Erythroblast (primary cell): ENCODE results near the gene DYNLT5.

Experiments used
- GATA1 ChIP-seq: IDR thresholded peaks from 2 replicates; pipeline ENCODE4 v1.6.1; 2011; ENCODE audit warnings: low read depth, mild to moderate bottlenecking, control low read depth, low read length, moderate library complexity
- POLR2A ChIP-seq: IDR thresholded peaks from 2 replicates; pipeline ENCODE4 v1.6.1; 2011; ENCODE audit warnings: mild to moderate bottlenecking, low read length

DNA sequence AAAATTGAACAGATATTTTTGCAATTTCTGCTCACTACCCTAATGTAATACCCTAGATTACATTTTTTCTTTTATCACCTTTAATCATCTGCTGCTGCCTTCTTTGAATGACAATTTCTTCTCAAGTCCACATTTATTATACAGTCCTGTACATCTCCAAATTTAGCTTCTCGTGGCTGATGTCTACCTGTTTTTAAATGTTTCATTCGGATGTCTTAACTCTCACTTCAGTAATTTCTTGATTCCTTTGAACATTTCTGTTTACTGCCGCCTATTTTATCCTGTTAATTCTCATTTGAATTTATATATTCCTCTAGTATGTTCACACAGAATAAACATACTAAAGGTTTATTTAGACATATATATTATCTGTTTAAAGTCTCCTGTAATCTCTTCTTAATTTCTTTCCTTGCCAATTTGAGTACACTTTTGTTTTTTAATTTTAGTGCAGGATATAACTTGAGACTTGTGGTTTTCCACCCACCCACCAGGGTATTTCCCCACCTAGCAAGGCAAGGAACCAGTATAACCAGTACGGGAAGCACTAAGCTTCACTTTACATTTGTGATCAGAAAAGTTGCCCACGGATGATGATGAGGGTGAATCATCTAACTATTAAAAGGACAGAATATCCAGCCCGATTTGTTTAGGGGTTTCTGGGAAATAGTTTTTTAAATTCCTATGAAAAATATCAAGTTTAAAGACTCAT is 36.1 kb downstream of the DYNLT5 start:
- TF ChIP-seq POLR2A (no peak), GATA1 (no peak)
